HCEC 1CT (cell line): ENCODE results near the gene TBC1D19.

Source experiments
- DNase-seq: peaks from one replicate; pipeline ENCODE4 v3.0.0-alpha.2; 2017

Gene TBC1D19

DNA sequence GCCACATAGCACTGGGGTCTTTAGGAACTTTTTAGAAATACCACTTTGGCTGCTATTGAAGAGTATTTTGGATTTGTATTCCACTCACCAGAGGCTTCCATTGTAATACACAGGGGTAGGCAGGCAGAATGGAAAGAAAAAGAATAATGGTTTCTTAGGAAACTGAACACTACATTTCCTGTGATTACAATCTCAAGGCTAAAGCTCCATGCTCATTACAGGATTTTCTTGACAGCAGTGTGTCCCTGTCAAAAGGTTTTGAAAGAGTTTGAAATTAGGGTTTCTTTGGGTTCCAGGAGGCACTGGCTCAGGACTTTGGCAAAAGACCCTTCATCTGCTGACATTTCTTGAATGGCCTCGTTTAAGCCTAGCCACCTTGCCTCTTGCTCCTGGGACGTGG is 201.9 kb downstream of the TBC1D19 start:
- DNase-seq, result no peak

DNA sequence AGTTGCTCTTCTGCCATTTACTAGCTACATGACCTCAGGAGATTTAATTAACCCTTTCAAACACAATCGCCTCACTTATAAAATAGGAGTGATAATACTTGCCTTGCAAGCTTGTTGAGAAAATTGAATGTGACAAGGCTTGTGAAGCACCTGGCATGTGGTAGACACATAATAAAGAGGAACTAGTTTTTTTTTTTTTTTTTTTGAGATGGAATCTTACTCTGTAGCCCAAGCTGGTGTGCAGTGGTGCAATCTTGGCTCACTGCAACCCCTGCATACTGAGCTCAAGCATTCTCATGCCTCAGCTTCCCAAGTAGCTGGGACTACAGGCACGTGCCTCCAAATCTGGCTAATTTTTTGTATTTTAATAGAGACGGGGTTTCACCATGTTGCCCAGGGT is 203.0 kb downstream of the TBC1D19 start:
- DNase-seq, result no peak

DNA sequence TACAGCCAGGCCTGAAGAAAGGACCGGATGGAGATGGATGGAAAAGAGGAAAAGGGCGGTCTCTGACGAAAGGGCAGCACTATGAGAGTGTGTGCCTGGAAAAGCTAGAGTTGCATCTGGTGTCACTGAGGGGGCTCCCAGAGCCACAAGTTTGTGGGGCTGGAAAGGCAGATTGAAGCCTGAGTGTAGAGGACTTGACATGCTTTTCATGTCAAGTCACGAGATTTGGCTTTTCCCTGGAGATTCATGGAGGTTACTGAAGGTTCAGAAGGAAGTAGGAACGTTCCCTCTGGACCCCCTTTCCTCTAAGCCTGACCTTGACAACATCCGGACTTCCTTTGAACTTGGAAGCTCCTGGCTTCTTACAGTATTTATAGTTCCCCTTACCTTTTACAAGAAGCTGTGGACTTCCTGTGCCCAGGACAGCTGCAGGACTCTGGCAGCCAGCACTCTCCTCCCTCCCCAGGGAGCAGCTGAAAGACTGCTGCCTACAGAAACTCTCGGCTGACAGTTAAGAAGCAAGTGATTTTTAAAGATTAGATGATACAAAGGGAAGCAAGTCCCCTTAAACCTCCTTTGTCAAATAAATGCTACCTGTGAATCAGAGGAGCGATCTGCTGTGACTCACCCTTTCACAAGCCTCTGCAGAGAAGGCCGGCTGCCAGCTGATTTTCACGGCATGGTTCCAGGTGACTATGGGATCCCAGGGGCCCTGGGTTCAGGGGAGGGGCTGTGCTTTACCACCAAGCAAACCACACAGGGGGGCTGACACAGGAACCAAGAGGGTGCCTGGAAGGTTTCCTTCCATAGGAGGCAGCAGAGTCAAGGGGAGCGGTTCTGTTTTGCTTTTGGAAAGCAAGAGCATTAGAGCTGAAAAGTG is 203.8 kb downstream of the TBC1D19 start:
- DNase-seq, result peak; percentile 22

DNA sequence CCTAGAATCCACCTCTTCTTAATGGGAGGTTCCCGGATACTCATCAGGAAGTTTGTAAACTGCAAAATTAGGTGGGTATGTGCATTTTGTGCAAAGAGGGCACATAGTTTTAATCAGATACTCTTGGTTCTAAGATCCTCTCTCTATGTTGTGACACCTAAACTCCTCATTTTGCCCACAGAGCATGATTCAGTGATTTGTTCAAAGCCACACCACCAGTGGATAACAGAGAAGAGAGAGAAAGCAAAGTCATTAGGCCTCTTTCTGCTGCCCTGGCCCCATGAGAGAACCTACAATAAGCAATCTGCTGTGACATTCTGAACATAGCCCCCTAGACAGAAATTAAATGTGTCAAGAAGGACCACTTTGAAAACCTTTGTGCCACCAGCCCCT is 204.5 kb downstream of the TBC1D19 start:
- DNase-seq, result no peak

DNA sequence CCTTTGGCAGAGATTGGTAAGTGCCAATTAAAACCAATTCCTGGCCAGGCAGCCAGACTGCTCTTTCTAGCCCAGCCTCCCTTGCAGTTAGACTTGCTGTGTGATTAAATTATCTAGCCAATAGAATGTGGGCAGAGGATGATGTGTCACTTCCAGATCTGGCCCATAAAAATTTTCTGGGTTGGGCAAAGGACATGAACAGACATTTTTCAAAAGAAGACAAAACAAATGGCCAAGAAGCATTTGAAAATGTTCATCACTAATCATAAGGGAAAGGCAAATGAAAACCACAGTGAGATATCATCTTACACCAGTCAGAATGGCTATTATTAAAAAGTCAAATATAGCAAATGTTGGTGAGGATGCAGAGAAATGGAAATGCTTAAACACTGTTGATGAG is 205.3 kb downstream of the TBC1D19 start:
- DNase-seq, result no peak

DNA sequence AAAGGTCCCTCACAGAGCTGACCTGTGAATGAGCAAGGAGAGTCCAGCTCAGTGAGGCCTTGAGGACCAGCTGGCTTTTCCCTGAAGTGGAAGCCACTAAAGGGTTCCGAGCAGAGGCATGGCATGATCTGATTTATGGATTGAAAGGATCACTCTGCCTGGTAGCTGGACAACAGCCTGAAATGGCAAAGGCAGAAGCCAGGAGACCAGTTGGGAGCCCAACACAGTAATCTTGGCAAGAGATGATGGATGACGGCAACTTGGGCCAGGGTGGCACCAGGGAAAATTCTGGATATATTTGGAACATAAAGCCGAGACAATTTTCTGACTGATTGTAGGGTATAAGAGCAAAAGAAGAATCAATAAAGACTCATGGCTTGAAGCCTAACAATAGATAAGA is 207.5 kb downstream of the TBC1D19 start:
- DNase-seq, result no peak

DNA sequence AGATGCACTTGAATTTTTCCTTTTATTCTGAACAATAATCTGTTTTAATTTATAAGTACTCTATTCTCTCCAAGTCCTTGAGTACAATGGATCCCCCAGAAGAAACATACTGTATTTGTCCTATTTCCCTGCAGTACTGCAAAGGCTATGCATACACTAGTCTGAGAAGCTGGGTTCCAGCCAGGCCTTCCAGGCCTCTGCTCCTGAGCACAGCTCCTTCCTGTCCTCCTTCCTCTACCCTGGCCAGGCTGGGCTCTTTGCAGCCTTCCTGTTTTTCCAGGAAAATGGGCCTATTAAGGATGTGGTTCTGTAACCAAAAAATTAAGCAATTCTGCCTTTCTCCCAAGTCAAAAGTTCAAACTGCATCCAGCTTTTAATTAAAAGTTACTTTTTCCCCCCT is 208.8 kb downstream of the TBC1D19 start:
- no peak for DNase-seq

DNA sequence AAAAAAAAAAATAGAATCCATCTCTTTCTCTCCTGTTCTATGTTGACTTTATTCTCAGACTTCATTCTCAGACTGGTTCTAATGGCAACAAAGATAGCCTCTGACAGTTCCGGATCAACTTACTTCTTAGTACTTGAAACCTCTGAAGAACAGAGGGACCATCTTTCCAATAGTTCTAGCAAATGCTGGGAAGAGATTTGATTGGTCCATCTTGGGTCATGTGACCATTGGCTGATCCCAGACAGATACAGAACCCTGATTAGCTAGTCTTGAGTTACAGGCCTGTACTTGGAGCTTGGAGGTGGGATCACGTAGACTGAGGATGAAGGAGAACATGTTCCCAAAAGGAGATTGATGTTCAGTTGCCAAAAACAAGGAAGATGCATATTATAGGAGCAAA is 209.9 kb downstream of the TBC1D19 start:
- no peak for DNase-seq

DNA sequence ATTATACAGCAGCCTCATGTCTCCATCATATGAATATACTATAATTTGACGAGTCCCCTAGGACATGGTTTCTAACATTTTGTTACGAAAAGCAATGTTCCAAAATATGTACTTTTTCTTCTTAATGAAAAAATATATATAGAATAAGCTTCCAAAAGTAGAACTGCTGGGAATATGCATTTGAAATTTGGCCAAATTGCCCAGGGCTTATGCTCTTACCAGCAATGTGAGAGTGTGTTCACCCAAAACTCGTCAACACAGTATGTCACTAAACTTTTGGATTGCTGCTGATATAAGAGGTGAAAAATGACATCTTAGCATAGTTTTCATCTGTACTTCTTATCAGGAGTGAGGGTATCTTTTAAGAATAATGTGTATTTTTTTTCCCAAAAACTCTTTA is 212.2 kb downstream of the TBC1D19 start:
- DNase-seq, result no peak

DNA sequence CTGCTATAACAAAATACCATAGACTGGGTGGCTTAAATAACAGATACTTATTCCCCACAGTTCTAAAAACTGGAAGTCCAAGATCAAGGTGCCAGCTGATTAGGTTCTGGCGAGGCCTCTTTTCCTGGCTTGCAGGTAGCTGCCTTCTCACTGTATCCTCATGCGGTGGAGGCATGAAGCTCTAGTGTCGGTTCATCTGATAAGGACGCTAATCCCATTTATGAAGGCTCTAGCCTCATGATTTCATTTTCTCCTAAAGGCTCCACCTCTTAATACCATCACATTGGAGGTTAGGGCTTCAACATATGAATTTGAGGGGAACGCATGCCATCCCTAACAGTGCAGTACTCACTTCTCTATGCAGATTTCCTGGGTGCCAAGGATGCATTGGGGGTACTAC is 218.9 kb downstream of the TBC1D19 start:
- DNase-seq, result no peak

DNA sequence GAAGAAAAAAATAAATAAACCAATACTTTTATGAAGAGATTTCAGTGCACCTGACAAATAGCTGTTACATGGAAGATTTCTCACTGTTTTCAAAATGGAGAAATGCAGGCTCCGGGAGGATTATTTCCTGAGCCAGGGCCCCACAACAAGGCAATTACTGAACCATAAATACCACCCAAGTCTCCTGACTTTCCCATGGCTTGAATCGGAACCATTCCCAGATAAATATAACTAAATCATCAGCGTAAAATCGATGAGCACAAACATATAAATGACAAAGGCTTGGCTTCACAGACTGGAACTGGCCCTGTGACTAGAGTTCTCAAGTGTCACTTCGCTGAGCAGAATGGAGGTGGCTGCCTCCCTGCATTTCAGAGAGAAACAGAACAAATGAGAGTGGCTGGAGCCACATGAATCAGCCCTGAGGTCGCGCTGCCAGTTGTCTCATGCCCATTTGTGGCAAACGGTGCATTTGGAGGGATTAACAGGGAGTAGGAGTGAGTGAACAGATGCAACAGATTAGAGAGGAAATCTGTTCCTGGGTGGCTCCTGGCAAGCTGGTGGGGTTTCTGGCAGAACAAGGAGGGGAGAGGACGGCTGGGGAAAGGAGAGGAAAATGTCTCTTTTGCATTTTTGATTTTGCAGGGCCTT is 219.5 kb downstream of the TBC1D19 start:
- no peak for DNase-seq

DNA sequence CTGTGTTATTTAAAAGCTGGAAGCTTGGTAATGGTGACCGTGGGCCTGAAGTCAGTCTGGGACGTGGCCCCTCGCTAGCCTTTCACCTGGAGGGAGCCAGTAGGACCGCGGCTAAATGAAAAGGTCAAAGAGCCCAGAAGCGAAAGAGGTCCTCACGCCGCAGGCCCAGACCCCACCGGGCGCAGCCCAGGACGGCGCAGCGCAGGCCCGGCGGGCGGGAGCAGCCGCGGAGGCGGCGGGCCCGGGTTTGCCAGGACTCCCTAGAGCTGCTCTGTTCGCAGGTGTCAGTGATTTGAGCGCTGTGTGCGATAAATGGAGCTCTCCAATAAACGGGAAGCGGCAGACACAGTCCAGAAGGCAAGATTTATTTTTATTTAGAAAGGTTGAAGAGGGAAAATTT is 220.6 kb downstream of the TBC1D19 start:
- no peak for DNase-seq

DNA sequence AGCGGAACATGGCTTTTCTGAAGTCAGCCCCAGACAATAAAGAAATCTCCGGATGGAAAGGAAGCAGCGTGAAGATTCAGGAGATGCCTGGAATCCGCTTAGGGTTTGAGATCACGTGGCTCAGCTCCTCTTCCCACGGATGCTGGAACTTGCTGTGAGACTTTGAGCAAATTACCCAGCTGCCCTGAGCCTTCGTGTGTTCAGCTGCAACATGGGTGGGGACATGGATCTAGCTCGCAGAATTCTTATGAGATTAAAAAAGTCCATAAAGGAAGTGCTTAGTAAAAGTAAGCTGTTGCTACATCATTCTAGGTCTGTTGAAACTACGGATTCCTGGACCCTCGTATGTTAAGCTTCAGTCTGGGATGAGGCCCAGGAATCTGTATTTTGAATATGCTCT is 221.0 kb downstream of the TBC1D19 start:
- DNase-seq, result no peak
